GM13977 (cell line): ENCODE results near the gene GRK7.
"Not testable (repeated sequence)": the region's sequence is repeated elsewhere in the genome, so short reads cannot be mapped to it uniquely, and the experiment has no call there.

Source experiments
- DNase-seq: peaks from one replicate; pipeline ENCODE4 v3.0.0; 2012; ENCODE audit warnings: low spot score
- CTCF ChIP-seq: IDR thresholded peaks from 2 replicates; pipeline ENCODE4 v1.5.1; 2012; ENCODE audit warnings: mild to moderate bottlenecking, control low read depth; ENCODE audit not compliant: insufficient read depth; ENCODE audit errors: extremely low read depth, missing control alignments
- in situ Hi-C: fragments of 300-500 bp; cut with MboI; formaldehyde crosslinking; loops from one replicate; pipeline ENCODE4 v1.12.0; 2022; ENCODE audit warnings: low sequenced_read_pairs, low pct_unique_long_range_greater_than_20kb, mixed read lengths, inconsistent platforms; ENCODE audit not compliant: unreplicated experiment

Gene GRK7

GRCh38 chr3:141782386-141782932, 19.3 kb downstream of the GRK7 start:
- no peak for DNase-seq
- in situ Hi-C loops: no loop called here
- no peak for TF ChIP-seq CTCF

DNA sequence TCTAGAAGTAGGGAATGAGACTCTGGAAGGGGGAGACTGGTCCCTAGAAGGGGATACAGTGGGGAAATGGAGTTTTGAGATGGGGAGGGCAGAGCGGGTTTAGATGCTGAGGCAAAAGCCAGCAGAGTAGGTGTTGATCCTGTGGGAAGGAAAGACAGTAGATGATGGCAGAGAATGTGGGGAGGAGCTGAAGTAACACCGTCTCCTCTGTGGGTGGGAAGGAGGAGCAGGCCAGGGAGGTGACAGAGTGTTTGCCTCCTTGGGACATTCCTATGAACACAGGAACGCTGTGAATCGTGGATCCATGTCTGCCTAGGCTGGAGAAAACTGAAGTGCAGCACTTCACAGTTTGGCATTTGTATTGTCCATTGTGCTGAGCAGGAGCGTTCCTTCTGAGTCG, 20.4 kb downstream of the GRK7 start:
- no peak for DNase-seq
- TF ChIP-seq CTCF: no peak
- in situ Hi-C loops: no loop called here

DNA sequence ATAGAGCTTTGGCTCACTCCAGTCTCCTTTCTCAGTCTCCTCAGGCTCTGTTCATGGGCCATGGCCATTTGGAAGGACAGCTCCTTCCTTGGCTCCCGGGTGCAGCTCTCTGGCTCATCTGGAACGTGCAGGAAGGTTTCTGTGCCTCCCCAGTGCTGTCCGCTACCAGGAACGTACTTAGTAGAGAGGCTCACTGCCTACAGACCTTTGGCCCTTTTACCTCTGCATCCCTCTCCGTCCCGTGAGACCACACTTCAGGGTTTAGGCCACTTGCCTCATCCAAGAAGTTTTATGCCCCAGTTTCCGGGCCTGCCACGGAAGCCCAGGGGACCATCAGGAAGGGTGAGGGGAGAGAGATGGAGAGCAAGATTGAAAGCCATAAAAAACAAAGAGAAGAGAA, 20.9 kb downstream of the GRK7 start:
- TF ChIP-seq CTCF: no peak

GRCh38 chr3:141784531-141784930, 21.3 kb downstream of the GRK7 start:
- no peak for TF ChIP-seq CTCF

More for the DNA sequence above, 20.9 kb downstream of the GRK7 start:
- no peak for DNase-seq
- in situ Hi-C loops: no loop called here

GRCh38 chr3:141788149-141788548, 24.9 kb downstream of the GRK7 start:
- DNase-seq: no peak
- no peak for TF ChIP-seq CTCF
- in situ Hi-C loops: no loop called here

More at GRCh38 chr3:141784531-141784930, 21.3 kb downstream of the GRK7 start:
- DNase-seq: no peak
- in situ Hi-C loops: no loop called here

GRCh38 chr3:141788750-141789149, 25.5 kb downstream of the GRK7 start:
- DNase-seq, in situ Hi-C loops: not testable (repeated sequence)

DNA sequence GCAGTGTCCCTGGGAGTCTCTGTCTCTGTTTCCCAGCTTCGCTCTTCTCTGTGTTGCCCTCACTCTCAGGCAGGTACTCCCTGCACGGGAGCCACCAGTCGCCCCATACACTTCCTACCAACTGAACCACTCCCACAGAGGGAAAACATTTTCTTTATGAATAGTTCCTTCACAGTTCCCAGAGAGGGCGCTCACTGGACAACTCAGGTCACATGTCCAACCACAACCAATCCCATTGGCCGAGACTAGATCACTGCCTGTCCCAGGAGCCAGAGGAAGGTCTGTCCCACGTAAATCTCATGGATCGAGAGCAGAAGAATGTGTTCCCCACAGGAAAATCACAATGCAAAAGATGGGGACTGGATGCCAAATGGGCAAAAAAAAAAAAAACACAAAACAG, 26.1 kb downstream of the GRK7 start:
- no peak for DNase-seq
- no peak for TF ChIP-seq CTCF
- in situ Hi-C loops: no loop called here
